ENCODE results near the gene MTHFD1L. TPM values are rescaled to one million over a fixed set of nuclear protein-coding genes. Genes with fewer than 3 reads are reported as not detected.
"Not testable (repeated sequence)": the region's sequence is repeated elsewhere in the genome, so short reads cannot be mapped to it uniquely, and the experiment has no call there.

MTHFD1L gene
- total RNA-seq, 1 donor from 2014 or later = 53.2 TPM

DNA sequence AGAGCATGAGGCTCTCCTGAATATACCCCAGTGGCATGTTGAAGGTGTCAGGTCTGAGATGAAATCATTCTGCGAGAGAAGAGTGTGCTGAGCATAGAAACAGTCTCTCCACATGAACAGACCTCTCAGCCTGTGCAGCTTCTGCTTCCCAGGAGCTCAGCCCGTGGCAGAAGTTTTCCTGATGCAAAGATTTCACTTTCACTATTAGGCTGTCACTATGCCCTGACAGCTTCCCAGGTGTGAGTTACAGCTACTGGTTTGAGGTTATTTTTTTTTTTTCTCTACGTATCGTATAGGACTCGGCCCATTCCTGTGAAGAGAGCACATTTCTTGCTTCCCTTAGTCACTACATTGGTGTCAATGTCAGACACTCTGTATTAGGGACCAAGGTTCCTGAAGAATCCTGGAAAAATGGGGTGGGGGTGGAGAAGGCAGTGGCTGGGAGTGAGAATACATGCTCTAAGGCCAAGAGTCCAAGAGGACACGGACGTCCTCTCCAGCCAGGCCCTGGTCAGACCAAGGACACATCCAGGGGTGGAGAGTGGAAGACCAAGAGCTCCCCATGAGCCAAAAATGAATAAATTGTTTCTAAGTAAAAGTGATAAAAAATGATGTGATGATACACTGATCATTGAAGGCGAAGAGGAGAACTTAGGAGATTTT, 253.1 kb downstream of the MTHFD1L start:
- DNase-seq (ENCODE audit: low read depth) (no peak), FAIRE-seq (no peak)
- TF ChIP-seq, protein P1, sequence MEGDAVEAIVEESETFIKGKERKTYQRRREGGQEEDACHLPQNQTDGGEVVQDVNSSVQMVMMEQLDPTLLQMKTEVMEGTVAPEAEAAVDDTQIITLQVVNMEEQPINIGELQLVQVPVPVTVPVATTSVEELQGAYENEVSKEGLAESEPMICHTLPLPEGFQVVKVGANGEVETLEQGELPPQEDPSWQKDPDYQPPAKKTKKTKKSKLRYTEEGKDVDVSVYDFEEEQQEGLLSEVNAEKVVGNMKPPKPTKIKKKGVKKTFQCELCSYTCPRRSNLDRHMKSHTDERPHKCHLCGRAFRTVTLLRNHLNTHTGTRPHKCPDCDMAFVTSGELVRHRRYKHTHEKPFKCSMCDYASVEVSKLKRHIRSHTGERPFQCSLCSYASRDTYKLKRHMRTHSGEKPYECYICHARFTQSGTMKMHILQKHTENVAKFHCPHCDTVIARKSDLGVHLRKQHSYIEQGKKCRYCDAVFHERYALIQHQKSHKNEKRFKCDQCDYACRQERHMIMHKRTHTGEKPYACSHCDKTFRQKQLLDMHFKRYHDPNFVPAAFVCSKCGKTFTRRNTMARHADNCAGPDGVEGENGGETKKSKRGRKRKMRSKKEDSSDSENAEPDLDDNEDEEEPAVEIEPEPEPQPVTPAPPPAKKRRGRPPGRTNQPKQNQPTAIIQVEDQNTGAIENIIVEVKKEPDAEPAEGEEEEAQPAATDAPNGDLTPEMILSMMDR (IDR thresholded peaks at IDR 0.05; ENCODE audit: insufficient read depth, low read length, severe bottlenecking) = no peak
- H3K36me3 ChIP-seq (ENCODE audit: control insufficient read depth, insufficient read depth, low read length) = no peaks in the 10 kb centered on the region
- H3K27me3 ChIP-seq (ENCODE audit: control insufficient read depth, insufficient read depth, low read length) = no peaks in the 10 kb centered on the region
- no peak overlapping the region for H3K4me3 ChIP-seq (ENCODE audit: low read depth, low read length)

DNA sequence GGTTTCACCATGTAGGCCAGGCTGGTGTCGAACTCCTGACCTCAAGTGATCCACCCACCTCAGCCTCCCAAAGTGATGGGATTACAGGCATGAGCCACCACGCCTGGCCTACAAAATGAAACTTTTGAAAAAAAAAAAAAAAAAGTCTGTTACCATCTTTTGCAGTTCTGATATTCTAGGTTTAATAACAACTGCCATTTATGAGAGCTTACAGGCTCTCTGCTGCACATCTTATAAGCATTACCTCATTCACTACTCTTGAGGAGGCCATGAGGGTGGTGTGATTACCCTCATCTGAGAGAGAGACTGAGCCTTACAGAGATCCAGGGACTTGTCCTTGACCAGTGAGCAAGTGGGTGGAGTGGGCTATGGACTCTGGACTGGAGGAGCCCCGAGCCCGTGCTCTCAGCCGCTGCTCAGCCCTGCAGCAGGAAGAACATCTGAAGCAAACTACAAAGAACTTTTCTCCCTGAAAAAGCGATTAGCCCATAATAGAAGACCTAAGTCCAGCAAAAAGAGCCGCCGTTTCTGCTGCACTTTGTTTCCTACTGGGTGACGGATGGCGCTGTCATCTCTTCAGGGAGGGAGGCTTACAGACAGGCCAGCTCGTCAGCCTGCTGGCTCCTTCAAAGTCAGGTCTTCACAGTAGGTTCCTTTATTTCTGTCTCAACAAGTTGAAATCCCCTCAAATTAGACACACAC, 254.5 kb downstream of the MTHFD1L start:
- Histone ChIP-seq H3K27me3 (ENCODE audit: control insufficient read depth, insufficient read depth, low read length) (no peaks in the 10 kb centered on the region), H3K36me3 (ENCODE audit: control insufficient read depth, insufficient read depth, low read length) (no peaks in the 10 kb centered on the region), H3K4me3 (ENCODE audit: low read depth, low read length) (no peak overlapping the region)
- DNase-seq (ENCODE audit: low read depth) = no peak
- TF ChIP-seq, protein P1 (IDR thresholded peaks at IDR 0.05; ENCODE audit: insufficient read depth, low read length, severe bottlenecking) = no peak
- no peak for FAIRE-seq

DNA sequence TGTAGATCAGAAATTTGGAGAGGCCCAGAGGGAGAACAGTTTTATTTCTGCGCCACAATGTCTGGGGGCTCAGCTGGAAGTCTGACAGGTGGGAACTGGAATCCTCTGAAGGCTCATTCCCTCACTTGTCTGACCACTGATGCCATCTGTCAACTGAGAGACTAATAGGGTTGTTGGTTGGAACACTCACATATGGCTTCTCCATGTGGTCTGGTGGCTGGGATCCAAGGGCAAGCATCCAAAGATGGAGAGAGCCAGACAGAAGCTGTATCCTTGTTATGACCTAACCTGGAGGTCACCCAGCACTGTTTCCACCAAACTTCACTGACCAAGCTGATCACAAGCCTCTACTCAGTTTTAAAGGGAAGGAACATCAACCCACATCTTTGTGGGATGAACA, 256.4 kb downstream of the MTHFD1L start:
- no peaks in the 10 kb centered on the region for H3K36me3 ChIP-seq (ENCODE audit: control insufficient read depth, insufficient read depth, low read length)
- DNase-seq (ENCODE audit: low read depth) (no peak), FAIRE-seq (no peak)
- TF ChIP-seq, protein P1 (IDR thresholded peaks at IDR 0.05; ENCODE audit: insufficient read depth, low read length, severe bottlenecking) = no peak
- H3K27me3 ChIP-seq (ENCODE audit: control insufficient read depth, insufficient read depth, low read length) = no peaks in the 10 kb centered on the region
- H3K4me3 ChIP-seq (ENCODE audit: low read depth, low read length) = no peak overlapping the region

DNA sequence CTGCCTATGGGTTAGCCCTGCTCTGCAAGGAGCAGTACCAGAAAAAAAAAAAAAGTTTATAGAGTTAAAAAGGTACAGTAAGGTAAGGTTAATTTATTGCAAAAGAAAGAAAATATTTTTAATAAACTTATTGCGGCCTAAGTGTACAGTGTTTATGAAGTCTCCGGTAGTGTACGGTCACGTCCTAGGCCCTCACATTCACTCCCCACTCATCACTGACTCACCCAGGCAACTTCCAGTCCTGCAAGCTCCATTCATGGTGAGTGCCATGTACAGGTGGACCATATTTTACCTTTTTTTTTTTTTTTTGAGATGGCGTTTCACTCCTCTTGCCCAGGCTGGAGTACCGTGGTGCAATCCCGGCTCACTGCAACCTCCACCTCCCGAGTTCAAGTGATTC, 258.1 kb downstream of the MTHFD1L start:
- H3K27me3 ChIP-seq (ENCODE audit: control insufficient read depth, insufficient read depth, low read length); H3K36me3 ChIP-seq (ENCODE audit: control insufficient read depth, insufficient read depth, low read length); FAIRE-seq; H3K4me3 ChIP-seq (ENCODE audit: low read depth, low read length): not testable (repeated sequence)
- peak; percentile 63 for DNase-seq (ENCODE audit: low read depth)

DNA sequence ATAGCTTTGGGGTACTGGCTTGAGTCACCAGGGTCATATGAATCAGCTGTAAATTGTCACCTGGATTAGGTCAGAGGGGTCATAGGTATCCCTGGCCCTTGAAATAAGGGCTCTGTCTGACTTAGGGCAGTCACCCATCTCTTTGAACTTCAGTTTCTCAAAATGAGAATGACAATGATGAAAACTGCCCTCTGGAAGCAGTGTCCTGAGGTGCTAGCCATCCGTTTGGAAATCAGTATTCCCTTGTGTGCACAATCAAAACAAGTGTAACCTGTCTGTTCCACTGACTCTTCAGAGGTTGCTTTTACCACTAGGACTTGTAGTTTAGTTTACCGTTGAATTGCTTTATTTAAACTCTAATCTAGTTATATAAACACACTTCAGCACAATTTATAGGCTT, 259.7 kb downstream of the MTHFD1L start:
- DNase-seq (ENCODE audit: low read depth); H3K27me3 ChIP-seq (ENCODE audit: control insufficient read depth, insufficient read depth, low read length); H3K36me3 ChIP-seq (ENCODE audit: control insufficient read depth, insufficient read depth, low read length); FAIRE-seq; H3K4me3 ChIP-seq (ENCODE audit: low read depth, low read length): not testable (repeated sequence)

DNA sequence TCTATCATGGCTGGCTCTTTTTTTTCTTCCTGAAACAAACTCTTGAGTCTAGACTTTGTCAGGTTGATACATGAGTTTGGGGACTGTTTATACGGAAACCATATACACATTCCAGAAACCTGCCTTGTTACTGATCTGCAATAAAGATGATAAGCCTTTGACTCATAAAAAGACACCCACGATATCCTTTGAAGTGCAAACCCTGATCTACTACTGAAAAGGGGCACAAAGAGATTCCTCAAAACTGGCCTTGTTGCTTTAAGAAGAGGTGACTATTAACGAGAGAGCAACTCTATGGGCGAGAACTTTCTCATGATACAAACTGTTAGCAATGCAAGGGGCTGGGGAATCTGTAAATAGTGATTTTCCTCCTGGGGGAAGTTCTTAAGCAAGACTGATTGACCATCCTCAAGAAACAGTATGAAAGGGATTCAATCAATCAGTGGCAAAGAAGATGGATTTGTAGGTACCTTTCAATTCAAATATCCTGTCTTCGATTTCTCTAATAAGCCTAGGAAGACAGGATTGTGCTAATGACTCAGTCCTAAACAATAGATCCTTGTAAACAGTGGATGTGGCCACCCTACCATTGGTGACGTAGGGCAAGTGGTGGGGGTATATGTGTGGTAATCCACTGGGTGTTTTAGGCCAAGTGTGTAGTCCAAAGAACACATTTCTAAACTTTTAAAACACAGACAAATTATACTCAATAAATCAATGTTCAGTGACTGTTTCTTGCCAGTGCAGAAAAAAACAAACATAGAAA, 260.3 kb downstream of the MTHFD1L start:
- peak; percentile 80 for DNase-seq (ENCODE audit: low read depth)
- FAIRE-seq; H3K27me3 ChIP-seq (ENCODE audit: control insufficient read depth, insufficient read depth, low read length); H3K36me3 ChIP-seq (ENCODE audit: control insufficient read depth, insufficient read depth, low read length); H3K4me3 ChIP-seq (ENCODE audit: low read depth, low read length): not testable (repeated sequence)

DNA sequence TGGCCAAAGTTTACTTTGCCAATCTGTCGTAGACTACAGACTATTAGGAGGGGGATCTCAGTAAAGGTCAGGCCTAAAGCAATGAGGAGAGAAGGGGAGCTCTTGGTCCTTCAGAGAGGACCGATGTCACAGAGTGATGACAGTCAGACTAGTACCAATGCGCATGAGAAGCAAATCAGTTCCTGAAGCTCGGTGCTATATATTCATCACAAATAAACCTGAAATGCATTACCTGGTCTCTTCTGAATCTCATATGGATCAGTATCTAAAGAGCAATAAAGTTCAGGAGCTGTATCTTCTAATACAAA, 260.9 kb downstream of the MTHFD1L start:
- not testable (repeated sequence) for H3K27me3 ChIP-seq (ENCODE audit: control insufficient read depth, insufficient read depth, low read length); DNase-seq (ENCODE audit: low read depth); FAIRE-seq; H3K36me3 ChIP-seq (ENCODE audit: control insufficient read depth, insufficient read depth, low read length); H3K4me3 ChIP-seq (ENCODE audit: low read depth, low read length)

DNA sequence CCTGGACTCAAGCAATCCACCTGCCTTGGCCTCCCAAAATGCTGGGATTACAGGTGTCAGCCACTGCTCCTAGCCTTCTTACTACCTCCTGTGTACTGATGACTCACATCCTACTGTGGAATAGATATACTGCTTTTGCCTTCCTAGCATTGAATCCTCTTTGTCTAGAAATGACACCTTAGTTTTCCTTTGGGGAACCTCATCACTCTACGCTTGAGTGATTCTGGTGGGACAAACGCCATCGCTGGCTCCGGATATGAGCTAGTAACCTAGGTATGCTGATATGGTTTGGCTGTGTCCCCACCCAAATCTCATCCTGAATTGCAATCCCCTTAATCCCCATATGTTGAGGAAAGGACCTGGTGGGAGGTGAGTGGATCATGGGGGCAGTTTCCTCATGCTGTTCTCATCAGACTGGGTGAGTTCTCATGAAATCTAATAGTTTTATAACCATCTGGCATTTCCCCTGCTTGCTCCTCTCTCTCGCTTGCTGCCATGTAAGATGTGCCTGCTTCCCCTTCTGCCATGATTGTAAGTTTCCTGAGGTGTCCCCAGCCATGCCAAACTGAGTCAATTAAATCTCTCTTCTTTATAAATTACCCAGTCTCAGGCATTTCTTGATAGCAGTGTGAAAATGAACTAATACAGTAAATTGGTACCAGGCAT, 261.8 kb downstream of the MTHFD1L start:
- not testable (repeated sequence) for FAIRE-seq; H3K27me3 ChIP-seq (ENCODE audit: control insufficient read depth, insufficient read depth, low read length)
- peak; percentile 59 for DNase-seq (ENCODE audit: low read depth)

More for the DNA sequence above, 261.8 kb downstream of the MTHFD1L start:
- H3K4me3 ChIP-seq (ENCODE audit: low read depth, low read length); H3K36me3 ChIP-seq (ENCODE audit: control insufficient read depth, insufficient read depth, low read length): not testable (repeated sequence)
